Right renal pelvis (tissue), 4 donors: ENCODE data around the gene MTREX. TPM values are rescaled to one million over a fixed set of nuclear protein-coding genes. Genes with fewer than 3 reads are reported as not detected.

Experiments
- DNase-seq, 4 donors: peaks; one replicate each; pipeline ENCODE4 v3.0.0-alpha.2; 2013; ENCODE audit warnings: low read depth in 4 of 4, low spot score in 3 of 4, missing footprints in 1 of 4
- polyA plus RNA-seq, 4 donors: library from polyadenylated mRNA; unstranded; fragments of 120-200 nt; gene quantifications; one replicate each; pipeline ENCODE4 v1.2.1, GENCODE V29; 2013; ENCODE audit not compliant: insufficient read length in 4 of 4

Gene MTREX
- polyA plus RNA-seq, 4 donors, result 74.9 to 105 (median 98.7) TPM

GRCh38 chr5:55456216-55456895 lies 148.6 kb downstream of the MTREX start:
- DNase-seq, result no peak

GRCh38 chr5:55459572-55459971 lies 151.8 kb downstream of the MTREX start:
- DNase-seq, result no peak

GRCh38 chr5:55463613-55464012 lies 155.8 kb downstream of the MTREX start:
- DNase-seq, result no peak

GRCh38 chr5:55467862-55468551 lies 160.2 kb downstream of the MTREX start:
- no peak for DNase-seq

GRCh38 chr5:55469839-55470238 lies 162.1 kb downstream of the MTREX start:
- DNase-seq, result no peak

GRCh38 chr5:55470282-55470681 lies 162.5 kb downstream of the MTREX start:
- no peak for DNase-seq

GRCh38 chr5:55471468-55471867 lies 163.7 kb downstream of the MTREX start:
- no peak for DNase-seq

GRCh38 chr5:55472642-55473041 lies 164.9 kb downstream of the MTREX start:
- no peak for DNase-seq

Other genes starting within 250 kb of the MTREX start
- gene GZMA, start 205.3 kb upstream of the MTREX start, polyA plus RNA-seq, result under 1 TPM; 0.31 to 0.69 (median 0.58) TPM
- 10 to 100 TPM; 81.9 to 95.1 (median 85.3) TPM for gene GPX8, start 147.8 kb upstream of the MTREX start, polyA plus RNA-seq
- 1 to 10 TPM in 1 of 4 donors, under 1 TPM in 3; 0.65 to 1.0 (median 0.83) TPM for gene CDC20B, start 134.8 kb upstream of the MTREX start, polyA plus RNA-seq
- 1 to 10 TPM in 1 of 4 donors, under 1 TPM in 3; 0.75 to 1.4 (median 0.91) TPM for gene MCIDAS, start 80.7 kb upstream of the MTREX start, polyA plus RNA-seq
- 1 to 10 TPM; 5.7 to 8.2 (median 7.2) TPM for gene CCNO, start 74.4 kb upstream of the MTREX start, polyA plus RNA-seq
- gene DHX29, start 295 bp upstream of the MTREX start, polyA plus RNA-seq, result 10 to 100 TPM; 38.9 to 49.1 (median 47.3) TPM
- 100 to 1,000 TPM in 2 of 4 donors, 10 to 100 TPM in 2; 94.9 to 104 (median 99.6) TPM for gene PLPP1, start 227.0 kb downstream of the MTREX start, polyA plus RNA-seq